B cell (primary cell): Measurements from ENCODE around the gene PLCB4. TPM values are rescaled to one million over a fixed set of nuclear protein-coding genes. Genes with fewer than 3 reads are reported as not detected.

Experiments
- ATAC-seq: fragments of 200-7000 bp; cut with Tn5 transposase; one replicate; pipeline ENCODE4 v1.10.0; 2021; ENCODE audit warnings: low read depth, mild to moderate bottlenecking, moderate number of reproducible peaks, moderate library complexity
- CTCF ChIA-PET: fragments of 350-600 bp; sonication (Branson Sonifier 250); formaldehyde crosslinking; loops from one replicate; lab custom pipeline; 2021; ENCODE audit warnings: antibody characterized with exemption, inconsistent platforms; lab: Charles Lee
- POLR2A ChIA-PET: fragments of 350-600 bp; sonication (Branson Sonifier 250); formaldehyde crosslinking; loops from one replicate; lab custom pipeline; 2021; ENCODE audit warnings: antibody characterized with exemption; lab: Charles Lee
- DNase-seq: peaks from one replicate; pipeline ENCODE4 v3.0.0; 2013
- H2AFZ ChIP-seq: 2 replicates; pipeline ENCODE4 v1.6.1; 2012; ENCODE audit warnings: mild to moderate bottlenecking, low read depth, low read length; ENCODE audit not compliant: insufficient read depth, poor library complexity, severe bottlenecking
- H3K27ac ChIP-seq, 2 donors: 1 replicate in 1 of 2; 2 replicates in 1 of 2; pipeline ENCODE4 v1.5.1; 2012 to 2013; ENCODE audit warnings: low read length in 2 of 2, mild to moderate bottlenecking in 2 of 2, moderate library complexity in 1 of 2
- H3K27me3 ChIP-seq, 4 experiments: fragments of 200-600 bp in 1 of 4; sonication (generic) in 1 of 4; replicated peaks in 1 of 4; 1 replicate in 2 of 4; 2 replicates in 2 of 4; pipeline versions ENCODE4 v1.6.1 to v1.7.0; 2013 to 2016; ENCODE audit warnings: low read length in 3 of 4, mild to moderate bottlenecking in 2 of 4, mixed read lengths in 1 of 4, moderate library complexity in 1 of 4; ENCODE audit not compliant: insufficient read depth in 4 of 4, control insufficient read depth in 3 of 4; ENCODE audit errors: control extremely low read depth in 1 of 4
- H3K36me3 ChIP-seq, 2 experiments: replicated peaks in 1 of 2; 1 replicate in 1 of 2; 2 replicates in 1 of 2; pipeline versions ENCODE4 v1.6.1 to v1.7.1; 2013; ENCODE audit warnings: low read length in 1 of 2; ENCODE audit not compliant: insufficient read depth in 2 of 2, control insufficient read depth in 1 of 2; ENCODE audit errors: control extremely low read depth in 1 of 2, extremely low read depth in 1 of 2
- H3K4me1 ChIP-seq, 2 donors: fragments of 200-600 bp in 1 of 2; sonication (generic) in 1 of 2; 1 replicate in 1 of 2; 2 replicates in 1 of 2; pipeline versions ENCODE4 v1.5.1 to v1.6.1; 2013 to 2017; ENCODE audit warnings: low read length in 2 of 2; ENCODE audit not compliant: control insufficient read depth in 2 of 2, insufficient read depth in 2 of 2
- H3K4me2 ChIP-seq: replicated peaks from 2 replicates; pipeline ENCODE3; 2012; ENCODE audit warnings: mild to moderate bottlenecking, low read depth, low read length; ENCODE audit not compliant: poor library complexity, severe bottlenecking
- H3K4me3 ChIP-seq, 5 experiments: fragments of 200-600 bp in 1 of 5; sonication (generic) in 1 of 5; 1 replicate in 3 of 5; 2 replicates in 2 of 5; pipeline versions ENCODE4 v1.5.1 to v1.7.0; 2011 to 2016; ENCODE audit warnings: low read length in 4 of 5, mild to moderate bottlenecking in 4 of 5, low read depth in 2 of 5, control low read depth in 1 of 5, moderate library complexity in 1 of 5; ENCODE audit not compliant: insufficient read depth in 1 of 5; ENCODE audit errors: control extremely low read depth in 1 of 5, extremely low read depth in 1 of 5
- H3K79me2 ChIP-seq: fragments of 200-600 bp; sonication (generic); one replicate; pipeline ENCODE4 v1.6.0; 2016; ENCODE audit warnings: low read length; ENCODE audit not compliant: control insufficient read depth, insufficient read depth
- H3K9ac ChIP-seq: fragments of 200-600 bp; sonication (generic); 2 replicates; pipeline ENCODE4 v1.6.1; 2017; ENCODE audit warnings: mild to moderate bottlenecking, low read length, moderate library complexity
- H3K9me3 ChIP-seq, 3 donors: one replicate each; pipeline versions ENCODE4 v1.6.1 to v1.7.1; 2013; ENCODE audit warnings: low read length in 2 of 3; ENCODE audit not compliant: control insufficient read depth in 2 of 3, insufficient read depth in 1 of 3; ENCODE audit errors: control extremely low read depth in 1 of 3
- H4K20me1 ChIP-seq: 2 replicates; pipeline ENCODE4 v1.6.0; 2012; ENCODE audit warnings: mild to moderate bottlenecking, low read length; ENCODE audit not compliant: insufficient read depth, control insufficient read depth, poor library complexity, severe bottlenecking
- H3K27ac Mint-ChIP-seq: one replicate; pipeline ENCODE4 v1.8.0; 2021; ENCODE audit warnings: mixed read lengths
- H3K27me3 Mint-ChIP-seq: one replicate; pipeline ENCODE4 v1.8.0; 2021; ENCODE audit warnings: mixed read lengths
- H3K4me1 Mint-ChIP-seq: one replicate; pipeline ENCODE4 v1.8.0; 2021; ENCODE audit warnings: mixed read lengths
- H3K4me3 Mint-ChIP-seq: one replicate; pipeline ENCODE4 v1.8.0; 2021; ENCODE audit warnings: mixed read lengths
- H3K9me3 Mint-ChIP-seq: one replicate; pipeline ENCODE4 v1.8.0; 2022; ENCODE audit warnings: mixed read lengths; ENCODE audit not compliant: insufficient read depth
- EZH2 ChIP-seq: IDR thresholded peaks from 2 replicates; pipeline ENCODE4 v1.6.1; 2012; ENCODE audit warnings: borderline replicate concordance, low read depth, mild to moderate bottlenecking, moderate library complexity, low read length; ENCODE audit not compliant: insufficient read depth, poor library complexity, severe bottlenecking
- WGBS: methylation state at CpG from one replicate; pipeline ENCODE4 v1.1.5; 2013; ENCODE audit warnings: missing lambda C conversion rate; ENCODE audit not compliant: insufficient coverage; 5-methylcytosine and 5-hydroxymethylcytosine counted together
- intact Hi-C: fragments of 100-400 bp; cut with micrococcal nuclease; formaldehyde crosslinking; loops from one replicate; pipeline ENCODE4 v1.10.0; 2022
- polyA plus RNA-seq: library from polyadenylated mRNA; depleted of rRNA; stranded (reverse); fragments of >200 nt; gene quantifications from 2 replicates; pipeline ENCODE4 v1.2.3, GENCODE V29; 2012
- total RNA-seq, 2 donors: library from RNA; stranded (reverse); fragments of 120-200 nt in 1 of 2; gene quantifications; 1 replicate in 1 of 2; 2 replicates in 1 of 2; pipeline versions ENCODE4 v1.2.3 to v1.2.4, GENCODE V29; 2013 to 2022
- TF ChIP-seq, protein P1 (sequence below): fragments of 200-600 bp; IDR thresholded peaks from one replicate; pipeline ENCODE4 v1.8.0; 2022; ENCODE audit warnings: antibody characterized with exemption, mild to moderate bottlenecking

The PLCB4 gene
- total and polyA plus RNA-seq, 2 donors (not counting 1 experiment from before 2014, with no cell fraction given) = not detected

DNA sequence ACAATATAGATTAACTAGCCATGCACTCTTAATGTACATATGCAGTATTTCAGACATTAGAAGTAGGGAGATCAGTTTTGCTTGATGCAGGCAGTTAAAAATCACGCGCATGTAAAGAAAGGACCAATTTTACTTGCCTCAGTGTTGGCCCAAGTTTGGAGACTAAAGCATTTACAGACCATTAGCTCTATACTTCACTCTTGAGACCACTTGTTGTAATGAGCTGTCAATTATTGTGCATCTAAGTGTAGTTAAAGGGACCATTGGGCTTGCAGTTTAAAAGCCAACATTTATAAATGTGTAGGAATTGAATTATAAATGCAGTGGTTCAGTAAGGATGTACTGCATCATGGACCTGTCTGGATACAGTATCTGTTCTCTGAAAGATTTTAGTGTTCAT is 53.7 kb downstream of the PLCB4 start:
- no peaks in the 10 kb centered on the region for H3K4me1 Mint-ChIP-seq
- Histone ChIP-seq H3K27ac (no peak overlapping the region), H3K27me3 (no peaks in the 10 kb centered on the region), H4K20me1 (no peaks in the 10 kb centered on the region), H3K36me3 (no peaks in the 10 kb centered on the region), H3K9ac (no peak overlapping the region), H3K4me1 (no peaks in the 10 kb centered on the region), H2AFZ (no peak overlapping the region), H3K4me2 (no peak overlapping the region), H3K9me3 (no peaks in the 10 kb centered on the region), H3K4me3 (no peak overlapping the region), H3K79me2 (no peaks in the 10 kb centered on the region)
- ChIA-PET POLR2A (no interaction called here), CTCF (no interaction called here)
- DNase-seq (no peak), ATAC-seq (no peak)
- TF ChIP-seq, protein P1, sequence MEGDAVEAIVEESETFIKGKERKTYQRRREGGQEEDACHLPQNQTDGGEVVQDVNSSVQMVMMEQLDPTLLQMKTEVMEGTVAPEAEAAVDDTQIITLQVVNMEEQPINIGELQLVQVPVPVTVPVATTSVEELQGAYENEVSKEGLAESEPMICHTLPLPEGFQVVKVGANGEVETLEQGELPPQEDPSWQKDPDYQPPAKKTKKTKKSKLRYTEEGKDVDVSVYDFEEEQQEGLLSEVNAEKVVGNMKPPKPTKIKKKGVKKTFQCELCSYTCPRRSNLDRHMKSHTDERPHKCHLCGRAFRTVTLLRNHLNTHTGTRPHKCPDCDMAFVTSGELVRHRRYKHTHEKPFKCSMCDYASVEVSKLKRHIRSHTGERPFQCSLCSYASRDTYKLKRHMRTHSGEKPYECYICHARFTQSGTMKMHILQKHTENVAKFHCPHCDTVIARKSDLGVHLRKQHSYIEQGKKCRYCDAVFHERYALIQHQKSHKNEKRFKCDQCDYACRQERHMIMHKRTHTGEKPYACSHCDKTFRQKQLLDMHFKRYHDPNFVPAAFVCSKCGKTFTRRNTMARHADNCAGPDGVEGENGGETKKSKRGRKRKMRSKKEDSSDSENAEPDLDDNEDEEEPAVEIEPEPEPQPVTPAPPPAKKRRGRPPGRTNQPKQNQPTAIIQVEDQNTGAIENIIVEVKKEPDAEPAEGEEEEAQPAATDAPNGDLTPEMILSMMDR = no peak
- no peak for TF ChIP-seq EZH2
- H3K4me3 Mint-ChIP-seq = no peak overlapping the region
- H3K9me3 Mint-ChIP-seq = no peaks in the 10 kb centered on the region
- no peak overlapping the region for H3K27ac Mint-ChIP-seq
- no peaks in the 10 kb centered on the region for H3K27me3 Mint-ChIP-seq
- WGBS = no CpG with 5 or more reads among the region's 2 CpGs
- intact Hi-C loops = no loop called here

DNA sequence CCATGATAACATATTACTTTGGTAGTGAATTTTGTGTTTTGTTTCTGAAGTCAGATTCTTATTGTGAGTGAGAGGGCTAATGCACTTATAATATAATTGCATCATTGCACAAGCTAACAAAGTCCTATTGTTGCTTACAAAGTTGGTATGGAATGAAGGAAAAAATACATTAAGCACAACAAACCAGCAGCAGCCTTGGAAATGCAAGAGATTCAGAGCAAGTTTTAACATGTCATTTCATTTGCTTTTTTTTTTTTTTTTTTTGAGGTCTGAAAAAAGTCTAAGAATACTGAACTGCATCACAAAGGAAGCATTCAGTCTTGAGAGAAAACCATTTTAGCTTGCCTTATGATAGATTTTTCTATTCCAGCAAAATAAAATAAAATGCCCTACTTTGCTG is 57.6 kb downstream of the PLCB4 start:
- Mint-ChIP-seq H3K9me3 (no peaks in the 10 kb centered on the region), H3K27me3 (no peaks in the 10 kb centered on the region), H3K4me1 (no peaks in the 10 kb centered on the region), H3K27ac (no peak overlapping the region), H3K4me3 (no peak overlapping the region)
- Histone ChIP-seq H3K27ac (no peak overlapping the region), H3K4me2 (no peak overlapping the region), H3K36me3 (no peaks in the 10 kb centered on the region), H3K9me3 (peaks cover 0 to 3% (median 0%) of the 10 kb centered on the region in 3 donors), H2AFZ (no peak overlapping the region), H3K4me3 (no peak overlapping the region), H3K79me2 (no peaks in the 10 kb centered on the region), H3K4me1 (no peaks in the 10 kb centered on the region), H4K20me1 (no peaks in the 10 kb centered on the region), H3K27me3 (no peaks in the 10 kb centered on the region), H3K9ac (no peak overlapping the region)
- intact Hi-C loops = no loop called here
- CTCF ChIA-PET = interaction anchor here (0.7 kb wide), 1 partner anchor 114 kb away, joined by 4 read pairs; no protein-coding TSS in a partner anchor
- DNase-seq (no peak), ATAC-seq (no peak)
- POLR2A ChIA-PET = no interaction called here
- TF ChIP-seq, protein P1 = no peak
- no peak for TF ChIP-seq EZH2
